Sigmoid colon (tissue), 7 donors: ENCODE data around the gene LUZP1. TPM values are rescaled to one million over a fixed set of nuclear protein-coding genes. Genes with fewer than 3 reads are reported as not detected.

ENCODE experiments used
- DNase-seq: peaks from one replicate; pipeline ENCODE4 v3.0.0-alpha.2; 2019
- H3K27ac ChIP-seq, 4 donors: fragments of 200-600 bp; sonication (generic); one replicate each; pipeline ENCODE4 v1.5.1; 2016 to 2019; ENCODE audit warnings: mild to moderate bottlenecking in 1 of 4
- H3K27me3 ChIP-seq, 3 donors: fragments of 200-600 bp; sonication (generic); one replicate each; pipeline ENCODE4 v1.5.1; 2019; ENCODE audit warnings: mild to moderate bottlenecking in 1 of 3
- H3K36me3 ChIP-seq, 4 donors: fragments of 200-600 bp; sonication (generic); one replicate each; pipeline ENCODE4 v1.5.1; 2016 to 2019
- H3K4me1 ChIP-seq, 4 donors: fragments of 200-600 bp; sonication (generic); one replicate each; pipeline ENCODE4 v1.5.1; 2017 to 2019
- H3K4me3 ChIP-seq, 4 donors: fragments of 200-600 bp; sonication (generic); one replicate each; pipeline ENCODE4 v1.5.1; 2017 to 2019; ENCODE audit warnings: mild to moderate bottlenecking in 2 of 4, moderate library complexity in 1 of 4
- H3K9me3 ChIP-seq, 4 donors: fragments of 200-600 bp in 3 of 4; sonication (generic) in 3 of 4; one replicate each; pipeline versions ENCODE4 v1.5.1 to v1.6.1; 2013 to 2019
- CTCF ChIP-seq, 4 experiments: fragments of 450-650 bp in 3 of 4; fragments of 200-600 bp in 1 of 4; IDR thresholded peaks; one replicate each; pipeline ENCODE4 v1.5.1; 2016 to 2019; ENCODE audit warnings: antibody characterized with exemption in 4 of 4, mild to moderate bottlenecking in 3 of 4, moderate library complexity in 2 of 4
- EP300 ChIP-seq, 4 donors: sonication (generic); formaldehyde crosslinking; IDR thresholded peaks; one replicate each; pipeline ENCODE4 v1.6.1; 2017; ENCODE audit warnings: antibody characterized with exemption in 4 of 4
- POLR2A ChIP-seq, 2 donors: fragments of 450-650 bp; IDR thresholded peaks; one replicate each; pipeline ENCODE4 v1.6.1; 2016; ENCODE audit warnings: antibody characterized with exemption in 2 of 2, mild to moderate bottlenecking in 2 of 2, moderate library complexity in 2 of 2
- POLR2AphosphoS5 ChIP-seq, 4 donors: sonication (generic); formaldehyde crosslinking; IDR thresholded peaks; one replicate each; pipeline ENCODE4 v1.6.1; 2017; ENCODE audit warnings: antibody characterized with exemption in 4 of 4
- WGBS, 2 donors: extraction: QIAGEN DNeasy Blood & Tissue Kit; methylation state at CpG; one replicate each; pipeline ENCODE4 v1.1.7; 2013; 5-methylcytosine and 5-hydroxymethylcytosine counted together
- intact Hi-C: fragments of 100-400 bp; cut with DNase I; formaldehyde crosslinking; loops from one replicate; pipeline ENCODE4 v1.15.1; 2023
- polyA plus RNA-seq, 3 donors: library from polyadenylated mRNA; stranded (reverse); fragments of 200-250 nt; gene quantifications; one replicate each; pipeline ENCODE4 v1.2.3, GENCODE V29; 2013
- total RNA-seq, 4 donors: library from RNA; depleted of rRNA; stranded (reverse); fragments of >200 nt; gene quantifications; one replicate each; pipeline ENCODE4 v1.1.0, GENCODE V29; 2016
- donor health status: healthy with polysubstance abuse.
- donor health status: Bipolar disorder and iron deficiency.
- donor health status: healthy.

The LUZP1 gene
- total and polyA plus RNA-seq, 7 donors = 6.0 to 20.9 (median 14.0) TPM

- Histone ChIP-seq H3K27ac (peak overlapping the region; percentile 91 to 99 (median 98)), H3K9me3 (no peaks in the 10 kb centered on the region), H3K4me3 (peak overlapping the region; percentile 58 to 96 (median 92)), H3K36me3 (no peaks in the 10 kb centered on the region), H3K4me1 (peaks cover 0 to 59% (median 42%) of the 10 kb centered on the region in 4 donors), H3K27me3 (no peaks in the 10 kb centered on the region)
- no peak for TF ChIP-seq EP300 (IDR thresholded peaks at IDR 0.05)
- no peak for TF ChIP-seq CTCF (IDR thresholded peaks at IDR 0.05)
- no peak for TF ChIP-seq POLR2AphosphoS5 (IDR thresholded peaks at IDR 0.05)
- no peak for TF ChIP-seq POLR2A (IDR thresholded peaks at IDR 0.05)
- 1% methylated on average over 49 of the region's 49 CpGs for WGBS, 2 donors
- intact Hi-C loops = loop anchor here (1.0 kb wide), 1 partner anchor 9 kb away; no protein-coding TSS in a partner anchor
- DNase-seq = peak; percentile 68
Observed at GRCh38 chr1:23168079-23168444, 594 bp downstream of the LUZP1 start.

- WGBS, 2 donors = 1 to 2% methylated on average over 45 of the region's 45 CpGs
- Histone ChIP-seq H3K9me3 (no peaks in the 10 kb centered on the region), H3K27me3 (no peaks in the 10 kb centered on the region), H3K4me3 (peak overlapping the region; percentile 58 to 96 (median 92)), H3K36me3 (no peaks in the 10 kb centered on the region), H3K27ac (peak overlapping the region; percentile 91 to 99 (median 98)), H3K4me1 (peaks cover 0 to 64% (median 42%) of the 10 kb centered on the region in 4 donors)
- TF ChIP-seq POLR2AphosphoS5 (IDR thresholded peaks at IDR 0.05) (peak in 3 of 4 donors; percentile 22 to 41 (median 33)), EP300 (IDR thresholded peaks at IDR 0.05) (no peak), CTCF (IDR thresholded peaks at IDR 0.05) (no peak)
- DNase-seq = peak; percentile 69
- intact Hi-C loops = loop anchor here (1.0 kb wide), 1 partner anchor 10 kb away; no protein-coding TSS in a partner anchor
Observed at GRCh38 chr1:23167353-23168078, 1.1 kb downstream of the LUZP1 start.

GRCh38 chr1:23166854-23167253, 1.8 kb downstream of the LUZP1 start:
- Histone ChIP-seq H3K27ac (peak overlapping the region; percentile 91 to 99 (median 98)), H3K4me3 (peak overlapping the region in 3 of 4 donors; percentile 91 to 96 (median 93)), H3K27me3 (no peaks in the 10 kb centered on the region), H3K36me3 (no peaks in the 10 kb centered on the region), H3K9me3 (no peaks in the 10 kb centered on the region), H3K4me1 (peaks cover 0 to 66% (median 42%) of the 10 kb centered on the region in 4 donors)
- intact Hi-C loops = no loop called here
- no peak for DNase-seq
- TF ChIP-seq POLR2A (IDR thresholded peaks at IDR 0.05) = no peak
- TF ChIP-seq POLR2AphosphoS5 (IDR thresholded peaks at IDR 0.05) = no peak
- no peak for TF ChIP-seq CTCF (IDR thresholded peaks at IDR 0.05)
- TF ChIP-seq EP300 (IDR thresholded peaks at IDR 0.05) = no peak

GRCh38 chr1:23163395-23163794, 5.3 kb downstream of the LUZP1 start:
- intact Hi-C loops = no loop called here
- TF ChIP-seq CTCF (IDR thresholded peaks at IDR 0.05) = no peak
- TF ChIP-seq POLR2A (IDR thresholded peaks at IDR 0.05) = no peak
- TF ChIP-seq EP300 (IDR thresholded peaks at IDR 0.05) = no peak
- no peak for TF ChIP-seq POLR2AphosphoS5 (IDR thresholded peaks at IDR 0.05)
- Histone ChIP-seq H3K27me3 (no peaks in the 10 kb centered on the region), H3K9me3 (no peaks in the 10 kb centered on the region), H3K4me1 (peaks cover 0 to 57% (median 28%) of the 10 kb centered on the region in 4 donors), H3K27ac (no peak overlapping the region), H3K4me3 (no peak overlapping the region), H3K36me3 (no peaks in the 10 kb centered on the region)
- DNase-seq = no peak
- WGBS, 2 donors = 81 to 89% methylated on average over 3 of the region's 3 CpGs
